ENCODE measurements around the gene HSF4.

DNA sequence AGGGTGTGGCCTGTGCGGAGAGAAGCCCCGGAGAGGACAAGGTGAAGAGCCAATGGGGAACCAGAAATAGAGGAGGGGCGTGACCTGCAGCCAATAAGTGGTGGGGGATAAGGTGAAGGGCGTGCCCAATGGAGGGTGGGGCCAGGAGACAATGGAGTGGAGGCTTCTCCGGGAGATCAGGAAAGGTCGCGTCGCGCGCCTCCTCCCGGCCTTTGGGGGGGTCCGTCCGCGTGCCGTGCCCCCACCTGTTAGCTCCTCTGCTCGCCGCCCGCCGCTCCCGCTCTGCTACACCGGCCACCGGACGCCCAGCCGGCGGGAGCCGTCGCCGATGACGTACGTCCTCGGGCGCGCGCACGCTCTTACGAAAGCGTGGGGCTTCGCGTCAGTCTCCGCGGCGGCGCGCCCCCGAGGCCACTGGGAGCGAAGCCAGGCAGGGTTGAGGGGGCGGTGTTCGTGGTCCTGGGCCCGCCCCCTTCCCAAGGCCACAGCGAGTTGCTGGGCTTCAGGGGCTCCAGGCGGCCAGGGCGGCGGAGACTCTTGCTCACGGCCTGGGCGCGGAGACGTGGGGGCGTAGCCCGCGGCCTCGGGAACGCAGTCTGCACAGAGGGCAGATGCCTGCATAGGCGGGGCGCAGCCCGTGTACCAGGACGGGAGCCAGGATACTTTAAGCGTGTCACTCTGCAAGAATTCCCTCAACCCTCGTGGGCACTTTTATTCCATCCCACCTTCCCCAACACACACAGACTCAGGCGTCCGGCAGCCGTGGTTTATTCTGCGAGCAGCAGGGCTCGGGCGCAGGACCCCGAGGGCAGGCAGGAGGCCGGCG is 19.3 kb downstream of the HSF4 start, which contains the start of gene MATCAP1:
- TF ChIP-seq POLR2A (IDR thresholded peaks at IDR 0.05): peak in 1 of 2 donors; percentile 26
- TF ChIP-seq, protein P1, sequence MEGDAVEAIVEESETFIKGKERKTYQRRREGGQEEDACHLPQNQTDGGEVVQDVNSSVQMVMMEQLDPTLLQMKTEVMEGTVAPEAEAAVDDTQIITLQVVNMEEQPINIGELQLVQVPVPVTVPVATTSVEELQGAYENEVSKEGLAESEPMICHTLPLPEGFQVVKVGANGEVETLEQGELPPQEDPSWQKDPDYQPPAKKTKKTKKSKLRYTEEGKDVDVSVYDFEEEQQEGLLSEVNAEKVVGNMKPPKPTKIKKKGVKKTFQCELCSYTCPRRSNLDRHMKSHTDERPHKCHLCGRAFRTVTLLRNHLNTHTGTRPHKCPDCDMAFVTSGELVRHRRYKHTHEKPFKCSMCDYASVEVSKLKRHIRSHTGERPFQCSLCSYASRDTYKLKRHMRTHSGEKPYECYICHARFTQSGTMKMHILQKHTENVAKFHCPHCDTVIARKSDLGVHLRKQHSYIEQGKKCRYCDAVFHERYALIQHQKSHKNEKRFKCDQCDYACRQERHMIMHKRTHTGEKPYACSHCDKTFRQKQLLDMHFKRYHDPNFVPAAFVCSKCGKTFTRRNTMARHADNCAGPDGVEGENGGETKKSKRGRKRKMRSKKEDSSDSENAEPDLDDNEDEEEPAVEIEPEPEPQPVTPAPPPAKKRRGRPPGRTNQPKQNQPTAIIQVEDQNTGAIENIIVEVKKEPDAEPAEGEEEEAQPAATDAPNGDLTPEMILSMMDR (IDR thresholded peaks at IDR 0.05): no peak
- peak; percentile 15 to 96 for TF ChIP-seq POLR2AphosphoS5 (IDR thresholded peaks at IDR 0.05; ENCODE audit: insufficient read depth in 1 of 2, low read depth in 1 of 2)
